K562 (cell line): ENCODE data around the gene EHBP1L1. TPM values are rescaled to one million over a fixed set of nuclear protein-coding genes. Genes with fewer than 3 reads are reported as not detected.

Source experiments
- ATAC-seq: fragments of 200-7000 bp; cut with Tn5 transposase; 3 replicates; pipeline ENCODE4 v1.9.1; 2020; ENCODE audit warnings: moderate library complexity
- BruUV-seq: library from RNA; stranded (reverse); fragments of 400-500 nt; replicated peaks from 2 replicates; lab custom pipeline; 2021; lab: Mats Ljungman, UMichigan
- CTCF ChIA-PET: fragments of 300-600 bp; formaldehyde crosslinking; extraction: SDS; loops from one replicate; lab custom pipeline; 2021; ENCODE audit warnings: low intra/inter-chr PET ratio; lab: Yijun Ruan, JAX
- POLR2A ChIA-PET: fragments of 300-600, 350-650 bp; sonication (Branson Sonifier 250); formaldehyde crosslinking; extraction: SDS; loops from one replicate; lab custom pipeline; 2021; ENCODE audit warnings: antibody characterized with exemption, inconsistent platforms; lab: Yijun Ruan, JAX
- DNase-seq, 4 experiments: peaks; one replicate each; pipeline versions ENCODE4 v3.0.0 to v3.0.0-alpha.2; 2011 to 2018; ENCODE audit warnings: low spot score in 3 of 4, mixed read lengths in 3 of 4; ENCODE audit errors: extremely low read depth in 1 of 4
- FAIRE-seq: peaks from 2 replicates; lab custom pipeline; 2011; peaks lifted over from hg19 to GRCh38; lab: Jason Lieb, UNC
- H2AFZ ChIP-seq: 2 replicates; pipeline ENCODE4 v1.6.0; 2011; ENCODE audit warnings: low read depth, low read length, control low read depth, inconsistent platforms
- H3K27ac ChIP-seq: fragments of 200-600 bp; 3 replicates; pipeline ENCODE4 v1.8.0; 2011; ENCODE audit warnings: low read depth, mild to moderate bottlenecking, control low read depth, inconsistent platforms, low read length, moderate library complexity, mixed read lengths; ENCODE audit errors: extremely low read depth
- H3K27me3 ChIP-seq, 2 experiments: fragments of 300-600 bp in 1 of 2; 2 replicates in 1 of 2; 3 replicates in 1 of 2; pipeline versions ENCODE4 v1.6.0 to v1.8.0; 2011; ENCODE audit warnings: inconsistent platforms in 2 of 2, low read length in 2 of 2, mild to moderate bottlenecking in 1 of 2, mixed read lengths in 1 of 2, moderate library complexity in 1 of 2; ENCODE audit not compliant: control insufficient read depth in 2 of 2, insufficient read depth in 2 of 2
- H3K36me3 ChIP-seq: fragments of 300-600 bp; 3 replicates; pipeline ENCODE4 v1.8.0; 2011; ENCODE audit warnings: mild to moderate bottlenecking, low read length, inconsistent platforms; ENCODE audit not compliant: control insufficient read depth, insufficient read depth
- H3K4me1 ChIP-seq, 2 experiments: fragments of 200-600 bp in 1 of 2; replicated peaks in 1 of 2; 2 replicates in 1 of 2; 3 replicates in 1 of 2; pipeline versions ENCODE4 v1.5.1 to v1.8.0; 2011; ENCODE audit warnings: inconsistent platforms in 2 of 2, low read length in 2 of 2, mild to moderate bottlenecking in 1 of 2, mixed read lengths in 1 of 2, moderate library complexity in 1 of 2; ENCODE audit not compliant: control insufficient read depth in 2 of 2, insufficient read depth in 2 of 2
- H3K4me2 ChIP-seq: 2 replicates; pipeline ENCODE4 v1.6.1; 2011; ENCODE audit warnings: low read length, control low read depth, inconsistent platforms, mixed read lengths; ENCODE audit not compliant: insufficient read depth
- H3K4me3 ChIP-seq: fragments of 200-600 bp; sonication (generic), shearing (Covaris generic); 2 replicates; pipeline ENCODE4 v1.5.1; 2016; ENCODE audit warnings: control low read depth, inconsistent platforms
- H3K79me2 ChIP-seq: fragments of 200-600 bp; 3 replicates; pipeline ENCODE4 v1.8.0; 2011; ENCODE audit warnings: low read length, inconsistent platforms; ENCODE audit not compliant: control insufficient read depth, insufficient read depth
- H3K9ac ChIP-seq, 2 experiments: 2 replicates each; pipeline versions ENCODE4 v1.6.0 to v1.6.1; 2011; ENCODE audit warnings: low read depth in 2 of 2, low read length in 2 of 2, control low read depth in 1 of 2, inconsistent platforms in 1 of 2, mild to moderate bottlenecking in 1 of 2, mixed read lengths in 1 of 2; ENCODE audit not compliant: insufficient read depth in 1 of 2
- H3K9me1 ChIP-seq: one replicate; pipeline ENCODE4 v1.6.0; 2011; ENCODE audit warnings: inconsistent platforms, mild to moderate bottlenecking, low read length, moderate library complexity; ENCODE audit not compliant: control insufficient read depth, insufficient read depth
- H3K9me3 ChIP-seq: replicated peaks from 2 replicates; pipeline ENCODE4 v1.5.1; 2011; ENCODE audit warnings: low read depth, low read length, inconsistent platforms; ENCODE audit not compliant: control insufficient read depth, insufficient read depth
- H4K20me1 ChIP-seq: replicated peaks from 2 replicates; pipeline ENCODE4 v1.6.1; 2011; ENCODE audit warnings: low read length, inconsistent platforms, mixed read lengths; ENCODE audit not compliant: control insufficient read depth, insufficient read depth
- ATF3 ChIP-seq, 2 experiments: fragments of 450-650 bp in 1 of 2; sonication (generic) in 1 of 2; formaldehyde crosslinking in 1 of 2; IDR thresholded peaks in 1 of 2; conservative IDR thresholded peaks in 1 of 2; 2 replicates each; pipeline versions ENCODE4 v1.6.1 to v1.8.1; 2016 to 2023; ENCODE audit warnings: mild to moderate bottlenecking in 2 of 2, moderate library complexity in 2 of 2, inconsistent platforms in 1 of 2, missing genetic modification reagents in 1 of 2
- DDX20 ChIP-seq: fragments of 450-650 bp; IDR thresholded peaks from 2 replicates; pipeline ENCODE4 v1.6.1; 2016; ENCODE audit warnings: missing genetic modification characterization, low read depth, mild to moderate bottlenecking, missing compliant biosample characterization, moderate library complexity
- GTF2E2 ChIP-seq: fragments of 200-800 bp; sonication (Bioruptor generic); IDR thresholded peaks from 2 replicates; pipeline ENCODE4 v1.6.1; 2016; ENCODE audit warnings: missing genetic modification characterization, missing compliant biosample characterization
- PHTF2 ChIP-seq: fragments of 250-450 bp; sonication (Bioruptor Pico); IDR thresholded peaks from 2 replicates; pipeline ENCODE4 v1.5.0; 2021; ENCODE audit warnings: mild to moderate bottlenecking
- PRMT5 ChIP-seq: sonication (generic); formaldehyde crosslinking; IDR thresholded peaks from 2 replicates; pipeline ENCODE4 v1.5.0; 2020; ENCODE audit warnings: missing genetic modification reagents
- RFX1 ChIP-seq: fragments of 450-650 bp; IDR thresholded peaks from 2 replicates; pipeline ENCODE4 v1.6.1; 2016; ENCODE audit warnings: mild to moderate bottlenecking, moderate library complexity
- SP1 ChIP-seq: sonication (generic); formaldehyde crosslinking; IDR thresholded peaks from 2 replicates; pipeline ENCODE4 v1.8.1; 2022; ENCODE audit warnings: mild to moderate bottlenecking, missing genetic modification reagents
- U2AF2 ChIP-seq: fragments of 200-400 bp; formaldehyde crosslinking; optimal IDR thresholded peaks from 2 replicates; pipeline ENCODE3; 2017; ENCODE audit warnings: low read depth, mild to moderate bottlenecking, low read length
- ZBTB7A ChIP-seq: IDR thresholded peaks from 2 replicates; pipeline ENCODE4 v1.6.1; 2011; ENCODE audit warnings: low read depth, mild to moderate bottlenecking, low read length, moderate library complexity, borderline replicate concordance; ENCODE audit not compliant: control insufficient read depth
- ZNF589 ChIP-seq: fragments of 200-800 bp; sonication (Bioruptor generic); IDR thresholded peaks from 2 replicates; pipeline ENCODE4 v1.6.1; 2016; ENCODE audit warnings: low read depth, missing genetic modification characterization, missing compliant biosample characterization
- WGBS: fragments of 100-300 bp; shearing (Covaris generic); methylation state at CpG from one replicate; pipeline ENCODE4 v1.1.6; 2016; ENCODE audit warnings: low coverage, mixed read lengths; ENCODE audit not compliant: insufficient coverage; ENCODE audit errors: missing lambda C conversion rate; 5-methylcytosine and 5-hydroxymethylcytosine counted together
- in situ Hi-C: fragments of 300-500 bp; cut with MboI; formaldehyde crosslinking; loops from 4 replicates; pipeline ENCODE4 v1.15.0; 2018; ENCODE audit warnings: inconsistent platforms, mixed read lengths
- intact Hi-C: fragments of 100-400 bp; cut with micrococcal nuclease; formaldehyde crosslinking; loops from 2 replicates; pipeline ENCODE4 v1.14.2; 2022
- polyA plus RNA-seq, 8 experiments: library from polyadenylated mRNA; depleted of rRNA in 4 of 8; stranded (reverse) in 5 of 8; unstranded in 3 of 8; fragments of >200 nt; fragmentation: Nextera tagmentation in 2 of 8; fragmentation: Illumina TruSeq in 1 of 8; extraction: Ambion mirVana in 2 of 8; extraction: Trizol in 1 of 8; gene quantifications; 2 replicates each; pipeline versions ENCODE4 v1.2.1 to v1.2.3, GENCODE V29; 2011 to 2014; ENCODE audit warnings: inconsistent platforms in 1 of 8, missing spikeins in 1 of 8
- total RNA-seq, 7 experiments: library from RNA; depleted of rRNA in 6 of 7; stranded (reverse); fragments of >200 nt in 6 of 7; fragmentation: Illumina TruSeq in 2 of 7; extraction: Trizol in 2 of 7; gene quantifications; 2 replicates each; pipeline versions ENCODE4 v1.2.1 to v1.2.3, GENCODE V29; 2011 to 2021; ENCODE audit warnings: low replicate concordance in 1 of 7

Gene EHBP1L1
- total and polyA plus RNA-seq, 9 of the 15 experiments (the other 6 are each of a cell fraction or from before 2014, with no cell fraction given): 0.03 to 87.1 (median 26.3) TPM

- in situ Hi-C loops (no loop called here), intact Hi-C loops (no loop called here)
- WGBS: 84% methylated on average over 17 of the region's 22 CpGs
- FAIRE-seq (no peak), DNase-seq (no peak), ATAC-seq (no peak)
- no peak for TF ChIP-seq ATF3 (IDR thresholded peaks at IDR 0.05)
- TF ChIP-seq ATF3 (CRISPR knock-in tag; conservative IDR thresholded peaks at IDR 0.05): no peak
- TF ChIP-seq PHTF2 (CRISPR knock-in tag): no peak
- TF ChIP-seq RFX1: no peak
- TF ChIP-seq ZBTB7A: no peak
- no peak for TF ChIP-seq ZNF589 (CRISPR knock-in tag)
- no peak for TF ChIP-seq DDX20 (tag)
- no peak for TF ChIP-seq PRMT5 (CRISPR knock-in tag)
- no peak for TF ChIP-seq SP1 (CRISPR knock-in tag)
- no peak for TF ChIP-seq U2AF2
- TF ChIP-seq GTF2E2 (tag): no peak
- Histone ChIP-seq H4K20me1 (0 out of 2 replicates have a peak, but pooled peaks cover 4% of the 10 kb centered on the region), H3K27ac (no peak overlapping the region), H3K79me2 (no peaks in the 10 kb centered on the region; the same call in 2 of the 3 replicates), H3K4me1 (peaks cover 15 to 61% of the 10 kb centered on the region in 2 experiments), H3K4me3 (no peak overlapping the region), H3K9ac (no peak overlapping the region), H3K36me3 (peaks cover 40% of the 10 kb centered on the region; the same call in 2 of the 3 replicates), H3K27me3 (no peaks in the 10 kb centered on the region), H3K4me2 (no peak overlapping the region), H3K9me1 (peaks cover 4% of the 10 kb centered on the region), H2AFZ (no peak overlapping the region), H3K9me3 (no peaks in the 10 kb centered on the region)
- BruUV-seq: no TSS peak
- CTCF ChIA-PET: interaction anchor here (0.5 kb wide), 1 partner anchor 226 kb away, joined by 3 read pairs; no protein-coding TSS in a partner anchor
- POLR2A ChIA-PET: interaction anchor here (0.9 to 3.4 kb wide), 12 partner anchors 8 to 93 kb away, joined by 3 to 17 read pairs (median 6); partner anchors contain the start of genes EHBP1L1, MALAT1 and PCNX3
Measured at GRCh38 chr11:65592858-65593517, 17.1 kb downstream of the EHBP1L1 start.
